HG03342 (cell line): Measurements from ENCODE around the gene OR5M11.
"Not testable (repeated sequence)": the region's sequence is repeated elsewhere in the genome, so short reads cannot be mapped to it uniquely, and the experiment has no call there.

ENCODE experiments used
- ATAC-seq: cut with Tn5 transposase; IDR thresholded peaks from one replicate; pipeline ENCODE4 v1.9.1; 2021; ENCODE audit warnings: mild to moderate bottlenecking, moderate library complexity; ENCODE audit not compliant: unreplicated experiment

Gene OR5M11

GRCh38 chr11:56543157-56543556 is at the start of gene OR5M11:
Gene OR5M11 (minus strand): TSS chr11:56543257. CDS start chr11:56543257, 0 bp downstream.
- no peak for ATAC-seq

GRCh38 chr11:56592088-56592717 is 49.1 kb upstream of the OR5M11 start:
- ATAC-seq: not testable (repeated sequence)

GRCh38 chr11:56577621-56578020 is 34.6 kb upstream of the OR5M11 start, which contains the start of gene OR5M10:
Gene OR5M10 (minus strand): TSS chr11:56577721. CDS start chr11:56577721, 0 bp downstream.
- no peak for ATAC-seq

GRCh38 chr11:56558574-56558973 is 15.5 kb upstream of the OR5M11 start:
- no peak for ATAC-seq

- ATAC-seq: not testable (repeated sequence)
Observed at GRCh38 chr11:56554691-56555090, 11.6 kb upstream of the OR5M11 start.

- ATAC-seq: no peak
Observed at GRCh38 chr11:56545531-56545930, 2.5 kb upstream of the OR5M11 start.

GRCh38 chr11:56543739-56544138 is 682 bp upstream of the OR5M11 start:
- ATAC-seq: no peak

GRCh38 chr11:56533054-56533740 is 9.9 kb downstream of the OR5M11 start:
- ATAC-seq: no peak

GRCh38 chr11:56531856-56532255 is 11.2 kb downstream of the OR5M11 start:
- ATAC-seq: no peak

- ATAC-seq: no peak
Observed at GRCh38 chr11:56522008-56522407, 21.0 kb downstream of the OR5M11 start.

GRCh38 chr11:56513280-56513679 is 29.8 kb downstream of the OR5M11 start:
- ATAC-seq: no peak

- ATAC-seq: no peak
Observed at GRCh38 chr11:56509439-56509838, 33.6 kb downstream of the OR5M11 start.

- no peak for ATAC-seq
Observed at GRCh38 chr11:56497010-56497409, 46.0 kb downstream of the OR5M11 start.

- ATAC-seq: no peak
Observed at GRCh38 chr11:56495117-56495516, 47.9 kb downstream of the OR5M11 start.
